Hematopoietic multipotent progenitor cell treated with erythropoietin and hydrocortisone succinate and interleukin-3 and kit ligand, for 8 days (in vitro differentiated cells): ENCODE measurements around the gene RANGRF.

Experiments used
- DNase-seq: peaks from one replicate; pipeline ENCODE4 v3.0.0-alpha.2; 2015

RANGRF gene

DNA sequence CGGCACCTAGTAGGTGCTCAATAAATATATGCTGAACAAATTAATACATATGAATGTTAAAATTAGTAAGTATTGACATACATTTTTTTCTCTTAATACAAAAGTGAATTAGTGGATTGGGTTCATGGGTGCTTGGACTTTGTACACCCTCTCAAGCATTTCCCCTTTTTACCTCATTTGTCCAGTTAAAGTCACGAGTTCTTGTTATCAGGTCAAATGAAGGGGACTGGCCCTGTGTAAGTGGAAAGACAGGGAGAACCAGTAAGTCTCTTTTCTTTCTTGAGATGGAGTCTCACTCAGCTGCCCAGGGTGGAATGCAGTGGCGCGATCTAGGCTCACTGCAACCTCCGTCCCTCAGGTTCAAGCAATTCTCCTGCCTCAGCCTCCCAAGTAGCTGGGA is 13.7 kb upstream of the RANGRF start:
- DNase-seq: no peak

GRCh38 chr17:8275421-8276290 is 12.8 kb upstream of the RANGRF start:
- DNase-seq: no peak

DNA sequence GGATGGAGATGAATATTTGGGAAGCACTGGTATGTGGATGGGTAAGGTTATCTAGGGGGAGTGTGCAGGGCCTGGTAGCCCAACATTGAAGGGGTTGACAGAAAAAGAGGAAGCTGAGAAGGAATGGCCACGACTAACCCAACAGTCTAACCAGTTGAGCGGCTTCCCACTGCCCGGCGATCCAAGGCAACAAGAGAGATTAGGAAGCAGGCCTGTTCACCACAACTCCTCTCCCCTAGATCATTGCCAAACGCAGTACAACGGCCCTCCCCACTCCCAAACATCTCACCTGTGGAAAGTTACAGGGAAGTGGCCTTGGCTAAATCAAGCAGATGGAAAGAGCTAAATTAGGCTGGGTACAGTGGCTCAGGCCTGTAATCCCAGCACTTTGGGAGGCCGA is 11.2 kb upstream of the RANGRF start:
- no peak for DNase-seq

- no peak for DNase-seq
Observed at GRCh38 chr17:8282345-8282744, 6.1 kb upstream of the RANGRF start.

GRCh38 chr17:8283356-8283755 is 5.1 kb upstream of the RANGRF start:
- DNase-seq: no peak

GRCh38 chr17:8284126-8284525 is 4.3 kb upstream of the RANGRF start:
- DNase-seq: no peak

GRCh38 chr17:8285270-8286181 is 2.9 kb upstream of the RANGRF start:
- no peak for DNase-seq

DNA sequence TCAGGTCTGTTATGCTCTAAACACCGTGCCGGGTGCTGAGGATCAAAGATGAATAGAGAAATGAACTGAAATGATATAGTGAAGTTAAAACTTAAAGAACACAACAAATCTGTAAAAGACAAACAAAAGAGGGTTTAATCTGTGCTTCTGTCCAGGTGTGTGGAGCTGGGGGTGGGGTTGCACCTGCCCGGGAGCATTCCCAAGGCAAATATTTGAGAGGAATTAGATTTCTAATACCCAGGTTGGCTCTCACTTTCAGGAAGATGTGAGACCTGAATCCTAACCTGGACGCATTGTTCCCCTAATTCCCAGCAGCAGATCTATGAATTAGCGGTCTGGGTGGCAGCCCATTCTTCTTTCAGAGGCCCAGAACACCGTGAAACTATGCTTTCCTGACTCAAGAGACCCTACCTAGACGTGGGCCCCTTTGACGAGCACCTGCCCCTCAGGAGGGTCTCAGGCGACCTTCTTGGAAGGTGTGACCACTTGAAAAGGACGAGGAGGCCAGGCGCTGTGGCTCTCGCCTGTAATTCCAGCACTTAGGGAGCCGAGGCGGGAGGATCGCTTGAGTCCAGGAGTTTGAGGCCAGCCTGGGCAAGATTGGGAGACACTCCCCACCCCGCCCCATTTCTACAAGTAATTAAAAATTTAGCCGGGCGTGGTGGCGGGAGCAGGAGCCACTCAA is 677 bp upstream of the RANGRF start:
- DNase-seq: no peak

DNA sequence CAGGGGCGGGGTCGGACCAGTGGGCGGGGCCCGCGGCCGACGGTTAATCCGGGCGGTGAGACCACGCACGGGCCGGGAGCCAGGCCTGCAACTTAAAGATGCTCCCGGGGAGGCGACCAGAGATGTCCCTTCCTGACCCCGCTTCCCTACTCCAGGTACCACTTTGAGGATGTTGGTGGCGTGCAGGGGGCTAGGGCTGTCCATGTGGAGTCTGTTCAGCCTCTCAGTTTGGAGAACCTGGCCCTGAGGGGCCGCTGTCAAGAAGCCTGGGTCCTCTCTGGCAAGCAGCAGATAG is 580 bp downstream of the RANGRF start:
- no peak for DNase-seq

GRCh38 chr17:8290043-8290442 is 1.6 kb downstream of the RANGRF start:
- no peak for DNase-seq

- DNase-seq: no peak
Observed at GRCh38 chr17:8292639-8293395, 4.3 kb downstream of the RANGRF start.

- DNase-seq: no peak
Observed at GRCh38 chr17:8294361-8294760, 5.9 kb downstream of the RANGRF start.

- DNase-seq: no peak
Observed at GRCh38 chr17:8294814-8295316, 6.4 kb downstream of the RANGRF start.

GRCh38 chr17:8300226-8300625 is 11.8 kb downstream of the RANGRF start:
- DNase-seq: no peak

- DNase-seq: peak; percentile 72
Observed at GRCh38 chr17:8300627-8301242, 12.3 kb downstream of the RANGRF start.

GRCh38 chr17:8310601-8311123 is 22.2 kb downstream of the RANGRF start:
- no peak for DNase-seq

- no peak for DNase-seq
Observed at GRCh38 chr17:8311131-8311790, 22.8 kb downstream of the RANGRF start.

DNA sequence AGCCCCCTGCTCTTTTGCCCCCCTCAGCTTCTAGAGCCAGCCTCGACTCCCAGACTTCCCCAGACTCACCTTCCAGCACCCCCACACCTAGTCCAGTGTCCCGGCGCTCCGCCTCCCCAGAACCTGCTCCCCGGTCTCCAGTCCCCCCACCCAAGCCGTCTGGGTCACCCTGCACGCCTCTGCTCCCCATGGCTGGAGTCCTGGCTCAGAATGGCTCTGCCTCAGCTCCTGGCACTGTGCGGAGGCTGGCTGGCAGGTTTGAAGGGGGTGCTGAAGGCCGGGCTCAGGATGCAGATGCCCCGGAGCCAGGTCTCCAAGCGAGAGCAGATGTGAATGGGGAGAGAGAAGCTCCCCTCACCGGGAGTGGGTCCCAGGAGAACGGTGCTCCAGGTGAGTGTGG is 23.8 kb downstream of the RANGRF start:
- DNase-seq: no peak

GRCh38 chr17:8312726-8313600 is 24.5 kb downstream of the RANGRF start:
- DNase-seq: no peak
